GM21360 (cell line): Measurements from ENCODE around the gene RASGEF1B.

Experiments
- ATAC-seq: cut with Tn5 transposase; IDR thresholded peaks from one replicate; pipeline ENCODE4 v1.9.1; 2021; ENCODE audit warnings: mild to moderate bottlenecking, moderate library complexity; ENCODE audit not compliant: unreplicated experiment

RASGEF1B gene

GRCh38 chr4:81399306-81400086 lies 72.2 kb downstream of the RASGEF1B start:
- no peak for ATAC-seq

GRCh38 chr4:81398379-81398778 lies 73.3 kb downstream of the RASGEF1B start:
- no peak for ATAC-seq

- ATAC-seq, result no peak
Measured at GRCh38 chr4:81397635-81398034, 74.1 kb downstream of the RASGEF1B start.

- ATAC-seq, result no peak
Measured at GRCh38 chr4:81395239-81395638, 76.5 kb downstream of the RASGEF1B start.

- no peak for ATAC-seq
Measured at GRCh38 chr4:81392164-81392563, 79.5 kb downstream of the RASGEF1B start.

GRCh38 chr4:81389720-81390119 lies 82.0 kb downstream of the RASGEF1B start:
- no peak for ATAC-seq

GRCh38 chr4:81380437-81380836 lies 91.3 kb downstream of the RASGEF1B start:
- no peak for ATAC-seq

- no peak for ATAC-seq
Measured at GRCh38 chr4:81378386-81378785, 93.3 kb downstream of the RASGEF1B start.

GRCh38 chr4:81377191-81377590 lies 94.5 kb downstream of the RASGEF1B start:
- no peak for ATAC-seq

- no peak for ATAC-seq
Measured at GRCh38 chr4:81376720-81377119, 95.0 kb downstream of the RASGEF1B start.
